HG03135 (cell line): ENCODE data around the gene MAGEA2B.
"Not testable (repeated sequence)": the region's sequence is repeated elsewhere in the genome, so short reads cannot be mapped to it uniquely, and the experiment has no call there.

Source experiments
- ATAC-seq: cut with Tn5 transposase; IDR thresholded peaks from one replicate; pipeline ENCODE4 v1.9.1; 2021; ENCODE audit warnings: mild to moderate bottlenecking, moderate library complexity; ENCODE audit not compliant: unreplicated experiment

MAGEA2B gene

DNA sequence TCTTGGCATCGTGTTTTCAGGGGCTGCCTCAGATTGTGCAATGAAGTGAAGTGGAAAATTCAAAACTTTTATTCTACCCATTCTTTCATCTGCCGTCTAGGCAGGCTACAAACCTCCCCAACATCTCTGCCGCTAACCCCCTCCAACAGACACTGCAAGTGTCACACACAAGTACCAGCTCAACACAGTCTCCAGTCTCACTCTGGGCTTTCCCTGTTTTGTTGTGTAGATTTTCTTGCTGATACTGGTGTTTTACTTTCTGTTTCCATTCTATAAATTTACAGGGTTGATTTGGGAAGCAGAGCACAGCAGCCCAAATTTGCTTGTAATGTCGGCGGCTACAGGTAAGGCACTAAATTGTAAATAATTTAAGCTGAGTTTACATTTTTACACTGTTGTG lies 40.4 kb downstream of the MAGEA2B start:
- ATAC-seq: not testable (repeated sequence)

- ATAC-seq: not testable (repeated sequence)
Observed at GRCh38 chrX:152758918-152759317, 44.5 kb downstream of the MAGEA2B start, which contains the start of gene CSAG3. Gene CSAG3 (plus strand): TSS chrX:152759218.

DNA sequence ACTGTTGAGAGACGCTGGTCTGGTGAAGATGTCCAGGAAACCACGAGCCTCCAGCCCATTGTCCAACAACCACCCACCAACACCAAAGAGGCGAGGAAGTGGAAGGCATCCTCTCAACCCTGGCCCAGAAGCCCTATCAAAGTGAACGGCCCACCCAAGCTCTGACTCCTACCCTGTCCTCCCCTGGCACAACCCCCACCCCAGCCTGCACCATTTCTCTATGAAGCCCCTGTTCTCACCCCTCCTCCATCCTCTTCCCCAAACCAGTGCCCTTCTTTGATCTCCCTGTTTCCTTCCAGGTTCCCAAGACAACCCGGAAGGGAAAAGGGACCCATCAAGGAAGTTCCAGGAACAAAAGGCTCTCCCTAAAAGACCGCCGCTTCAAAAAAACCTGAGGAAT lies 45.1 kb downstream of the MAGEA2B start:
- ATAC-seq: not testable (repeated sequence)

GRCh38 chrX:152761582-152761981 lies 47.2 kb downstream of the MAGEA2B start:
- not testable (repeated sequence) for ATAC-seq

DNA sequence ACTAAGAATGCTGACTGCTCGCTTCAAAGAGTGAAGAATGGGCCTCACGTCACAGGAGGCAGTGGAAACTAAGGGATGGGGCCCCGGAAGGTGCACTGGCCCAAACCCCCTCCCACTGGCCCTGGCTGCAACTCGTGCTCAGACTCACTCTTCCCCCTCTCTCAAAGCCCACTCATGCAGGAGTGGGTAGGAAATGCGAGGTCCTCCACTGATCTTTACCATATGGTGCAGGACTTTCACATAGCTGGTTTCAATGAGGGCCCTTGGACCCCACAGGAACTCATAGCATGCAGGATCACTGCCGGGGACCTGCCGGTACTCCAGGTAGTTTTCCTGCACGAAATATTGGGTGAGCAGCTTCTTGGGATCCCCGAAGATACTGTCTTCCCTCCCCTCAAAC lies 52.1 kb downstream of the MAGEA2B start:
- ATAC-seq: not testable (repeated sequence)
